HG03060 (cell line): ENCODE data around the gene GARIN5A.
"Not testable (repeated sequence)": the region's sequence is repeated elsewhere in the genome, so short reads cannot be mapped to it uniquely, and the experiment has no call there.

Experiments used
- ATAC-seq: cut with Tn5 transposase; IDR thresholded peaks from one replicate; pipeline ENCODE4 v1.9.1; 2021; ENCODE audit warnings: low read depth, moderate number of reproducible peaks; ENCODE audit not compliant: unreplicated experiment

Gene GARIN5A

GRCh38 chr19:50465986-50466705 is 10.5 kb downstream of the GARIN5A start:
- no peak for ATAC-seq

DNA sequence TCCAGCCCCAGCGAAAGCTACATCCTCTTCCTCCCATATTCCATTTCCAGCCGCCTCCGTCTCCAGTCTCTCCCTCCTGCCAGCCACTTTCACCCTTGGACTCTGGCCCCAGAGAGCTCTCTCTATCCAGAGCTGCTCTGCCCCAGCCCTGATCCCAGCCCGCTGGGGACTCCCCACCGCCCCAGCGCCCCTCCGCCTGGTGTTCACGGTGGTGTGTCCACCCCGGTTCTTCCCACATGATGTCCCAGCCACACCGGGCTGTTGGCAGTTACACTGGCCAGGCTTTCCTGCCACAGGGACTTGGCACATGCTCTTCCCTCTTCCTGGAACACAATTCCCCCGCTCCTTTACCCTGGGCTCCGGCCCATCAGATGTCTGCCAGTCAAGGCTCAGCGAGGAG is 11.6 kb downstream of the GARIN5A start:
- no peak for ATAC-seq

DNA sequence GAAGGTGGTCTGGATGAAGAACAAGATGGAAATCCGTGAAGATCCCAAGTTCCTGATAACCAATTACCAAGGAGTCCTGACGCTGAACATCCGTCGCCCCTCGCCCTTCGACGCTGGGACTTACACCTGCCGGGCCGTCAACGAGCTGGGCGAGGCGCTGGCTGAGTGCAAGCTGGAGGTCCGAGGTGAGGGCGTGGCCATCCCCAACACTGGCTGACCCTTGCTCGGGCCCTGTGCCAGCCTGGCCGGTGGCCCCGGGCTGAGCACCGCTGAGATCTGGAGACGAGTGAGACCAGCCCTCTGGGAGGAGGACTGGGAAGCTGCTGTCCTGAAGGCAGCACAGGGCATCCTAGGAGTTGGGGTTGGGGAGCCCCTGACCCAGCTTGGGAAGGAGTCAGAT is 12.3 kb downstream of the GARIN5A start:
- no peak for ATAC-seq

GRCh38 chr19:50462970-50463369 is 13.7 kb downstream of the GARIN5A start:
- no peak for ATAC-seq

- no peak for ATAC-seq
These were observed 15.4 kb downstream of the GARIN5A start for GRCh38 chr19:50461066-50461875.

DNA sequence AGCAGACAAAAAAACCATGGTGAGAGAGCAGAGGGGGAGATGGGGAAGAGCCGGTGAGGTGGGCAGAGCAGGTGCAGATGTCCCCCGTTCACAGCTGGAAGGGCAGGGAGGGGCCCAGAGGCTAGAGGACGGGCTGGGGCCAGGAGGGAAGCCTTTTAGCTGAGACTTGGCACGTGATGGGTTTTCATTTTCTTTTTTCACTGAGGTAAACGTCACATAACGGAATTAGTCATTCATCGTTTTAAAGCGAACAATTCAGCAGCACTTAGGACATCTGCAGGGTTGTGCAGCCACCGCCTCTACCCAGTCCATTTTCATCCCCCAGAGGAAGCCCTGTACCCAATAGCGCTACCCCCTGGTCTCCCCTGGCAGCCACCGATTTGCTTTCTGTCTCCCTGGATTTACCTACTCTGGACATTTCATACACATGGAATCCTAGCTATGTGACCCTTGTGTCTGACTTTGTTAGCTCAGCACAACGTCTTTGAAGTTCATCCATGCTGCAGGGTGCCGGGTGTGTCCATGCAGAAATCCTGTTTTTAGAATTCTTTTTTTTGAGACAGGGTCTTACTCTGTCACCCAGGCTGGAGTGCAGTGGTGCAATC is 16.4 kb downstream of the GARIN5A start:
- peak; percentile 53 for ATAC-seq

DNA sequence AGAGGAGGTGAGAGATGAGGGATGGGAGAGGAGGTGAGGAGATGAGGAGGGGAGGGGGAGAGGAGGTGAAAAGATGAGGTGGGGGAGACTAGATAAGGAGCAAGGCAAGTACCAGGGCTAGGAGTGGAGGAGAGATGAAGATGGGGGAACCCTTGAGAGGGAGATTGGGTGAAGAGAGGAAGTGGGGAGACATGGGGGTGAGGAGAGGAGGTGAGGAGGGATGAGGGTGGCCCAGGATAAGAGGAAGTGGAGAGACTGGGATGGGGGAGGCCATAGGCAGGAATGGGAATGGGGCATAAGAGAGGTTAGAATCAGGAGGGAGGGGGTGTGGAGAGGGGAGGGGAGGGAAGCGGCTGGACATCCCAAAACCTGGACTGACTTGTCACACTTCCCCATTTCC is 17.0 kb downstream of the GARIN5A start:
- ATAC-seq: no peak

GRCh38 chr19:50459067-50459456 is 17.6 kb downstream of the GARIN5A start:
- no peak for ATAC-seq

GRCh38 chr19:50458396-50459066 is 18.1 kb downstream of the GARIN5A start:
- ATAC-seq: no peak

DNA sequence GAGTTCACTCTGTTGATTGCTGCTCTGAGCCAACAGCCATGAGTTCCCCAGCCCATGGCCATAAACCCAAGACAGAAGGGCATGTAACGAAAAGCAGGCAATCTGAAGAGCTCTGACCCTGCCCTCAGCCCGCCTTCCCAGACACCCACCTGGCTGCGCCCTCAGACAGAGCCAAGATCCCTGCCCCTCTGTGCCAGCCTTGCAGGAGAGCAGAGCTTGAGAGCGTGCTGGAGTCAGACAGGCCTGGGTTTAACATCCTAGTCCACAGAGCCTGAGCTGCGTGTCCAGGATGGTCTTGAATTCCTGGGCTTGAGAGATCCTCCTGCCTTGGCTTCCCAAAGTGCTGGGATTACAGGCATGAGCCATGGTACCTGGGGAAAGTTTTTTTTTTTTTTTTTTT is 19.3 kb downstream of the GARIN5A start:
- ATAC-seq: no peak

DNA sequence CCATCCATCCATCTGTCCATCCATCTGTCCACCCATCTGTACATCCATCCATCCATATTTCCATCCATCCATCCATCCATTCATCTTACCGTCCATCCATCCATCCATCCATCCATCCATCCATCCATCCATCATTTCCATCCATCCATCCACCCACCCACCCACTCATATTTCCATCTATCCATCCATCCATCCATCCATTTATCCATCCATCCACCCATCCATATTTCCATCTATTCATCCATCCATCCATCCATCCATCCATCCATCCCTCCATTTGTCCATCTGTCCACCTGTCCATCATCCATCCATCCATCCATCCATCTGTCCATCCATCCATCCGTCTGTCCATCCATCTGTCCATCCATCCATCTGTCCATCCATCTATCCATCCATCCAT is 20.7 kb downstream of the GARIN5A start:
- no peak for ATAC-seq

DNA sequence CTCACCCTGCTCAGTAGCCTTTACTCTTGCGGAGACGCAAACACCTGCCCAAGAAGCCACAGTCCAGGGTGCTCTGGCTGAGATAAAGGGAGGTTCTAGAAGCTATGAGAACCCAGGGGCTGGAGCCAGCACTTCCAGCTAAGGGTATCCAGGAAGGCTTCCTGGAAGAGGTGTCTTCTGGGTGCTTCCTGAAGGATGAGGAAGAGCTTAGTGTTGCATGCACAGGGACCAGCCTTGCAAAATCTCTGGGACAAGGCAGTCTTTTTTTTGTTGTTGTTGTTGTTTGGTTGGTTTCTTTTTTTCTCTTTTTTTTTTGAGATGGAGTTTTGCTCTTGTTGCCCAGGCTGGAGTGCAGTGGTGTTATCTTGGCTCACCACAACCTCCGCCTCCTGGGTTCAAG is 23.4 kb downstream of the GARIN5A start:
- no peak for ATAC-seq

GRCh38 chr19:50451223-50451534 is 25.5 kb downstream of the GARIN5A start:
- no peak for ATAC-seq

GRCh38 chr19:50450369-50451222 is 26.1 kb downstream of the GARIN5A start:
- no peak for ATAC-seq

- ATAC-seq: no peak
These were observed 27.3 kb downstream of the GARIN5A start for GRCh38 chr19:50449236-50449899.

- ATAC-seq: no peak
These were observed 28.9 kb downstream of the GARIN5A start for GRCh38 chr19:50447750-50448149.

GRCh38 chr19:50447053-50447452 is 29.6 kb downstream of the GARIN5A start:
- no peak for ATAC-seq

- ATAC-seq: no peak
These were observed 32.6 kb downstream of the GARIN5A start for GRCh38 chr19:50444059-50444458.

DNA sequence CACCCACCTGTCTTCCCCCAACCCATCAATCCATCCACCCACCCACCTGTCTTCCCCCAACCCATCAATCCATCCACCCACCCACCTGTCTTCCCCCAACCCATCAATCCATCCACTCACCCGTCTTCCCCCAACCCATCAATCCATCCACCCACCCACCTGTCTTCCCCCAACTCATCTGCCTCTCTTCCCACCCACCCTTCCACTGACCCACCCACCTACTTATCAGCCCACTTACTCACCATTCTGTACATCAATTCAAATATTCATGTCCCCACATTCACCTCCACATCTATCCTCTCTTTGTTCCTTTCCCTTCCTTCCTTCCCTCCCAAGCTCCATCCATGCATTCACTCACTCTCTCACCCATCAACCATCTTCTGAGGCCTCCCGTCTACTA is 37.5 kb downstream of the GARIN5A start:
- ATAC-seq: not testable (repeated sequence)
